ENCODE data around the gene MPP7.
"Not testable (repeated sequence)": the region's sequence is repeated elsewhere in the genome, so short reads cannot be mapped to it uniquely, and the experiment has no call there.

Gene MPP7

GRCh38 chr10:28331066-28331465, 28.2 kb upstream of the MPP7 start:
- DNase-seq (ENCODE audit: low spot score): no peak
- TF ChIP-seq CTCF (IDR thresholded peaks at IDR 0.05; ENCODE audit: extremely low read depth, missing control alignments): no peak

GRCh38 chr10:28328346-28328745, 25.5 kb upstream of the MPP7 start:
- DNase-seq (ENCODE audit: low spot score): no peak

GRCh38 chr10:28327491-28327880, 24.6 kb upstream of the MPP7 start:
- TF ChIP-seq CTCF (IDR thresholded peaks at IDR 0.05; ENCODE audit: extremely low read depth, missing control alignments): no peak
- DNase-seq (ENCODE audit: low spot score): no peak

More at GRCh38 chr10:28328346-28328745, 25.5 kb upstream of the MPP7 start:
- no peak for TF ChIP-seq CTCF (IDR thresholded peaks at IDR 0.05; ENCODE audit: extremely low read depth, missing control alignments)

GRCh38 chr10:28326516-28327490, 23.9 kb upstream of the MPP7 start:
- no peak for DNase-seq (ENCODE audit: low spot score)

GRCh38 chr10:28320799-28321198, 17.9 kb upstream of the MPP7 start:
- TF ChIP-seq CTCF (IDR thresholded peaks at IDR 0.05; ENCODE audit: extremely low read depth, missing control alignments): no peak
- DNase-seq (ENCODE audit: low spot score): no peak

More at GRCh38 chr10:28326516-28327490, 23.9 kb upstream of the MPP7 start:
- TF ChIP-seq CTCF (IDR thresholded peaks at IDR 0.05; ENCODE audit: extremely low read depth, missing control alignments): no peak

- no peak for TF ChIP-seq CTCF (IDR thresholded peaks at IDR 0.05; ENCODE audit: extremely low read depth, missing control alignments)
- no peak for DNase-seq (ENCODE audit: low spot score)
Measured at GRCh38 chr10:28320090-28320489, 17.2 kb upstream of the MPP7 start.

- DNase-seq (ENCODE audit: low spot score): not testable (repeated sequence)
Measured at GRCh38 chr10:28319061-28319460, 16.2 kb upstream of the MPP7 start.

- no peak for TF ChIP-seq CTCF (IDR thresholded peaks at IDR 0.05; ENCODE audit: extremely low read depth, missing control alignments)
- no peak for DNase-seq (ENCODE audit: low spot score)
Measured at GRCh38 chr10:28318626-28319025, 15.8 kb upstream of the MPP7 start.

All from GM20000 (cell line).